ENCODE measurements around the gene MOCOS.
"Not testable (repeated sequence)": the region's sequence is repeated elsewhere in the genome, so short reads cannot be mapped to it uniquely, and the experiment has no call there.

Gene MOCOS

GRCh38 chr18:36187193-36187825 lies at the start of gene MOCOS:
TSS of gene MOCOS (plus strand) at chr18:36187497. CDS start at chr18:36187540, 43 bp downstream.
- peak in 1 of 2 donors; percentile 43 for DNase-seq (ENCODE audit: low read depth in 2 of 2)

- no peak for DNase-seq (ENCODE audit: low read depth in 2 of 2)
Measured at GRCh38 chr18:36139245-36139644, 48.1 kb upstream of the MOCOS start.

- DNase-seq (ENCODE audit: low read depth in 2 of 2) = no peak
Measured at GRCh38 chr18:36141576-36141975, 45.7 kb upstream of the MOCOS start.

- no peak for DNase-seq (ENCODE audit: low read depth in 2 of 2)
Measured at GRCh38 chr18:36142751-36143150, 44.5 kb upstream of the MOCOS start.

GRCh38 chr18:36143391-36143790 lies 43.9 kb upstream of the MOCOS start:
- no peak for DNase-seq (ENCODE audit: low read depth in 2 of 2)

GRCh38 chr18:36149514-36150289 lies 37.6 kb upstream of the MOCOS start:
- DNase-seq (ENCODE audit: low read depth in 2 of 2) = no peak

- no peak for DNase-seq (ENCODE audit: low read depth in 2 of 2)
Measured at GRCh38 chr18:36152781-36153180, 34.5 kb upstream of the MOCOS start.

- no peak for DNase-seq (ENCODE audit: low read depth in 2 of 2)
Measured at GRCh38 chr18:36153203-36153602, 34.1 kb upstream of the MOCOS start.

- no peak for DNase-seq (ENCODE audit: low read depth in 2 of 2)
Measured at GRCh38 chr18:36153771-36154170, 33.5 kb upstream of the MOCOS start.

- no peak for DNase-seq (ENCODE audit: low read depth in 2 of 2)
Measured at GRCh38 chr18:36155851-36156757, 31.2 kb upstream of the MOCOS start.

GRCh38 chr18:36157441-36157840 lies 29.9 kb upstream of the MOCOS start:
- DNase-seq (ENCODE audit: low read depth in 2 of 2) = no peak

- DNase-seq (ENCODE audit: low read depth in 2 of 2) = no peak
Measured at GRCh38 chr18:36158266-36158867, 28.9 kb upstream of the MOCOS start.

- no peak for DNase-seq (ENCODE audit: low read depth in 2 of 2)
Measured at GRCh38 chr18:36160959-36161371, 26.3 kb upstream of the MOCOS start.

- DNase-seq (ENCODE audit: low read depth in 2 of 2) = no peak
Measured at GRCh38 chr18:36162981-36163380, 24.3 kb upstream of the MOCOS start.

- DNase-seq (ENCODE audit: low read depth in 2 of 2) = no peak
Measured at GRCh38 chr18:36167692-36168218, 19.5 kb upstream of the MOCOS start.

- DNase-seq (ENCODE audit: low read depth in 2 of 2) = not testable (repeated sequence)
Measured at GRCh38 chr18:36168296-36168695, 19.0 kb upstream of the MOCOS start.

GRCh38 chr18:36169938-36170337 lies 17.4 kb upstream of the MOCOS start:
- no peak for DNase-seq (ENCODE audit: low read depth in 2 of 2)

GRCh38 chr18:36175481-36175880 lies 11.8 kb upstream of the MOCOS start:
- no peak for DNase-seq (ENCODE audit: low read depth in 2 of 2)

- no peak for DNase-seq (ENCODE audit: low read depth in 2 of 2)
Measured at GRCh38 chr18:36176177-36176584, 11.1 kb upstream of the MOCOS start.

- DNase-seq (ENCODE audit: low read depth in 2 of 2) = no peak
Measured at GRCh38 chr18:36176711-36177110, 10.6 kb upstream of the MOCOS start.

- DNase-seq (ENCODE audit: low read depth in 2 of 2) = no peak
Measured at GRCh38 chr18:36177913-36178312, 9.4 kb upstream of the MOCOS start.
